ENCODE measurements around the gene RAD51B.
"Not testable (repeated sequence)": the region's sequence is repeated elsewhere in the genome, so short reads cannot be mapped to it uniquely, and the experiment has no call there.

The RAD51B gene

GRCh38 chr14:67951529-67952135 lies 132.1 kb downstream of the RAD51B start:
- DNase-seq, result no peak

- no peak for DNase-seq
These were observed 132.8 kb downstream of the RAD51B start for GRCh38 chr14:67952381-67952780.

GRCh38 chr14:67952786-67953185 lies 133.2 kb downstream of the RAD51B start:
- no peak for DNase-seq

GRCh38 chr14:67955261-67955660 lies 135.7 kb downstream of the RAD51B start:
- DNase-seq, result no peak

GRCh38 chr14:67957946-67958345 lies 138.4 kb downstream of the RAD51B start:
- no peak for DNase-seq

- DNase-seq, result no peak
These were observed 142.1 kb downstream of the RAD51B start for GRCh38 chr14:67961676-67962075.

GRCh38 chr14:67962215-67962644 lies 142.7 kb downstream of the RAD51B start:
- DNase-seq, result peak; percentile 8

- DNase-seq, result no peak
These were observed 144.0 kb downstream of the RAD51B start for GRCh38 chr14:67963545-67963944.

- DNase-seq, result no peak
These were observed 144.6 kb downstream of the RAD51B start for GRCh38 chr14:67963960-67964812.

- DNase-seq, result no peak
These were observed 146.1 kb downstream of the RAD51B start for GRCh38 chr14:67965696-67966095.

- DNase-seq, result no peak
These were observed 147.6 kb downstream of the RAD51B start for GRCh38 chr14:67967206-67967605.

- DNase-seq, result not testable (repeated sequence)
These were observed 148.4 kb downstream of the RAD51B start for GRCh38 chr14:67967970-67968369.

GRCh38 chr14:67970923-67971322 lies 151.3 kb downstream of the RAD51B start:
- no peak for DNase-seq

- no peak for DNase-seq
These were observed 152.3 kb downstream of the RAD51B start for GRCh38 chr14:67971627-67972625.

GRCh38 chr14:67973436-67973835 lies 153.9 kb downstream of the RAD51B start:
- DNase-seq, result peak; percentile 1

GRCh38 chr14:67975470-67975869 lies 155.9 kb downstream of the RAD51B start:
- DNase-seq, result no peak

GRCh38 chr14:67977434-67978034 lies 158.0 kb downstream of the RAD51B start:
- DNase-seq, result no peak

- no peak for DNase-seq
These were observed 159.2 kb downstream of the RAD51B start for GRCh38 chr14:67978749-67979148.

GRCh38 chr14:67982711-67983608 lies 163.4 kb downstream of the RAD51B start:
- no peak for DNase-seq

- DNase-seq, result no peak
These were observed 164.7 kb downstream of the RAD51B start for GRCh38 chr14:67984274-67984673.

GRCh38 chr14:67986131-67986841 lies 166.7 kb downstream of the RAD51B start:
- no peak for DNase-seq

All from GDM1 (cell line).